Fibroblast of skin of back (primary cell): ENCODE results near the gene DDHD1.
"Not testable (repeated sequence)": the region's sequence is repeated elsewhere in the genome, so short reads cannot be mapped to it uniquely, and the experiment has no call there.

ENCODE experiments used
- DNase-seq: peaks from one replicate; pipeline ENCODE4 v3.0.0-alpha.2; 2013

DDHD1 gene

GRCh38 chr14:53151523-53152183 is 1.5 kb downstream of the DDHD1 start:
- DNase-seq = peak; percentile 44

GRCh38 chr14:53149668-53150316 is 3.3 kb downstream of the DDHD1 start:
- no peak for DNase-seq

GRCh38 chr14:53148671-53149070 is 4.5 kb downstream of the DDHD1 start:
- no peak for DNase-seq

- DNase-seq = no peak
Measured at GRCh38 chr14:53147893-53148292, 5.2 kb downstream of the DDHD1 start.

GRCh38 chr14:53147208-53147607 is 5.9 kb downstream of the DDHD1 start:
- DNase-seq = no peak

GRCh38 chr14:53146739-53147138 is 6.4 kb downstream of the DDHD1 start:
- no peak for DNase-seq

GRCh38 chr14:53144244-53144643 is 8.9 kb downstream of the DDHD1 start:
- DNase-seq = no peak

- DNase-seq = no peak
Measured at GRCh38 chr14:53140585-53140984, 12.5 kb downstream of the DDHD1 start.

GRCh38 chr14:53137568-53138203 is 15.4 kb downstream of the DDHD1 start:
- no peak for DNase-seq

- DNase-seq = not testable (repeated sequence)
Measured at GRCh38 chr14:53130491-53130890, 22.6 kb downstream of the DDHD1 start.

- no peak for DNase-seq
Measured at GRCh38 chr14:53128303-53129028, 24.7 kb downstream of the DDHD1 start.

- DNase-seq = no peak
Measured at GRCh38 chr14:53127832-53128231, 25.3 kb downstream of the DDHD1 start.

- no peak for DNase-seq
Measured at GRCh38 chr14:53127151-53127550, 26.0 kb downstream of the DDHD1 start.

- no peak for DNase-seq
Measured at GRCh38 chr14:53126731-53127130, 26.4 kb downstream of the DDHD1 start.

GRCh38 chr14:53124786-53125185 is 28.3 kb downstream of the DDHD1 start:
- no peak for DNase-seq

- not testable (repeated sequence) for DNase-seq
Measured at GRCh38 chr14:53121419-53121818, 31.7 kb downstream of the DDHD1 start.

- not testable (repeated sequence) for DNase-seq
Measured at GRCh38 chr14:53117479-53117878, 35.6 kb downstream of the DDHD1 start.

- DNase-seq = no peak
Measured at GRCh38 chr14:53113989-53114388, 39.1 kb downstream of the DDHD1 start.

GRCh38 chr14:53110096-53110495 is 43.0 kb downstream of the DDHD1 start:
- DNase-seq = no peak

GRCh38 chr14:53109105-53110041 is 43.8 kb downstream of the DDHD1 start:
- no peak for DNase-seq

GRCh38 chr14:53108292-53109104 is 44.6 kb downstream of the DDHD1 start:
- no peak for DNase-seq
